Gastrocnemius medialis (tissue), 4 donors: ENCODE data around the gene SMIM23.

Experiments
- CTCF ChIP-seq, 5 experiments: fragments of 450-650 bp in 3 of 5; fragments of 200-600 bp in 2 of 5; sonication (generic) in 2 of 5; IDR thresholded peaks in 4 of 5; conservative IDR thresholded peaks in 1 of 5; 1 replicate in 4 of 5; 2 replicates in 1 of 5; pipeline ENCODE4 v1.5.1; 2016 to 2019; ENCODE audit warnings: antibody characterized with exemption in 5 of 5, mild to moderate bottlenecking in 3 of 5, moderate library complexity in 3 of 5
- POLR2A ChIP-seq, 2 donors: fragments of 450-650 bp; IDR thresholded peaks; one replicate each; pipeline ENCODE4 v1.6.1; 2017; ENCODE audit warnings: antibody characterized with exemption in 2 of 2, mild to moderate bottlenecking in 2 of 2, moderate library complexity in 2 of 2

DNA sequence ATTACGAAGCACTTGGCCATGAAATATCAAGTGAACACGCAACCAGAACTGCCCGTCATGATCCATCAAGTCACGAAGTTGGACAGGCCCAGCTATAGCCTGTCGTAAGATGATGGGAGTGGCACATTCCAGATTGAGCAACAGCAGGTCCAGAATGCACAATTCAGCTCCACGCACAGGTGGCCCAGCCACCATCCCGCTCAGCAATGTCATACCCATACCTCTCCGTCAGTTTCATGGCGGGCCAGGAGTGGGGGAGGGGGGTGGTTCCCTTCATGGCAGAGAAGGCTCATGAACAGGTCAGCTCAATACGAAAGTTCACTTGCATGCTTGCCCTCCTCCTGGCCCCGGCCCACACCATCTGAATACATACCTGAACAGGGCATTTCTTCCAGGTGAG lies 34.9 kb downstream of the SMIM23 start:
- TF ChIP-seq CTCF (IDR thresholded peaks at IDR 0.05 in 4 of 5, conservative IDR thresholded peaks at IDR 0.05 in 1 of 5), result no peak
- no peak for TF ChIP-seq POLR2A (IDR thresholded peaks at IDR 0.05)
